Activated CD4-positive, alpha-beta T cell treated with anti-CD3 and anti-CD28 coated beads for 36 hours (primary cell): Measurements from ENCODE around the gene MRTFB. TPM values are rescaled to one million over a fixed set of nuclear protein-coding genes. Genes with fewer than 3 reads are reported as not detected.

Source experiments
- ATAC-seq: fragments of 200-7000 bp; cut with Tn5 transposase; one replicate; pipeline ENCODE4 v1.10.0; 2021; ENCODE audit warnings: mild to moderate bottlenecking, moderate library complexity
- CTCF ChIA-PET: fragments of 350-600 bp; sonication (Branson Sonifier 250); formaldehyde crosslinking; loops from one replicate; lab custom pipeline; 2021; ENCODE audit warnings: antibody characterized with exemption; lab: Charles Lee
- POLR2A ChIA-PET: fragments of 350-600 bp; sonication (Branson Sonifier 250); formaldehyde crosslinking; loops from one replicate; lab custom pipeline; 2021; ENCODE audit warnings: antibody characterized with exemption, inconsistent platforms; lab: Charles Lee
- DNase-seq: peaks from one replicate; pipeline ENCODE4 v3.0.0-alpha.2; 2020
- H3K27ac Mint-ChIP-seq: one replicate; pipeline ENCODE4 v1.8.0; 2021; ENCODE audit warnings: mixed read lengths
- H3K27me3 Mint-ChIP-seq: one replicate; pipeline ENCODE4 v1.8.0; 2021; ENCODE audit warnings: mixed read lengths
- H3K36me3 Mint-ChIP-seq: one replicate; pipeline ENCODE4 v1.8.0; 2021; ENCODE audit warnings: low read depth, mixed read lengths
- H3K4me1 Mint-ChIP-seq: one replicate; pipeline ENCODE4 v1.8.0; 2021; ENCODE audit warnings: mixed read lengths
- H3K4me3 Mint-ChIP-seq: one replicate; pipeline ENCODE4 v1.8.0; 2021; ENCODE audit warnings: mild to moderate bottlenecking, moderate library complexity, mixed read lengths
- H3K9me3 Mint-ChIP-seq: one replicate; pipeline ENCODE4 v1.8.0; 2021; ENCODE audit warnings: low read depth, mixed read lengths
- intact Hi-C, 2 experiments: fragments of 100-400 bp; cut with DNase I in 1 of 2; cut with micrococcal nuclease in 1 of 2; formaldehyde crosslinking; loops; one replicate each; pipeline versions ENCODE4 v1.14.2 to v1.15.1; 2022 to 2024; cut with DNase I, micrococcal nuclease
- total RNA-seq, 2 experiments: library from RNA; stranded (reverse); gene quantifications; one replicate each; pipeline ENCODE4 v1.2.3, GENCODE V29; 2021

MRTFB gene
- total RNA-seq, 2 experiments from 2014 or later = 9.6 to 16.9 TPM

- peak; percentile 67 for DNase-seq
These were observed 218.7 kb downstream of the MRTFB start for GRCh38 chr16:14289692-14290340.

GRCh38 chr16:14291286-14291685 is 220.2 kb downstream of the MRTFB start:
- DNase-seq (no peak), ATAC-seq (no peak)
- Mint-ChIP-seq H3K36me3 (peaks cover 2% of the 10 kb centered on the region), H3K27me3 (no peaks in the 10 kb centered on the region), H3K4me1 (peaks cover 5% of the 10 kb centered on the region), H3K27ac (no peak overlapping the region), H3K4me3 (no peak overlapping the region), H3K9me3 (peaks cover 15% of the 10 kb centered on the region)
- ChIA-PET POLR2A (no interaction called here), CTCF (interaction anchor here (0.9 to 1.1 kb wide), 2 partner anchors 9 to 231 kb away, joined by 3 to 5 read pairs; no protein-coding TSS in a partner anchor)
- intact Hi-C loops = no loop called here

More at GRCh38 chr16:14289692-14290340, 218.7 kb downstream of the MRTFB start:
- no peak overlapping the region for H3K27ac Mint-ChIP-seq
- intact Hi-C loops = loop anchor here in 1 of 2 experiments (5.0 kb wide), 2 partner anchors 218 to 353 kb away; partner anchors contain the start of gene MRTFB
- peaks cover 8% of the 10 kb centered on the region for H3K4me1 Mint-ChIP-seq
- ChIA-PET CTCF (interaction anchor here (0.7 to 1.9 kb wide), 3 partner anchors 10 to 370 kb away, joined by 3 to 6 read pairs (median 4); partner anchors contain the start of gene ERCC4), POLR2A (no interaction called here)
- peaks cover 2% of the 10 kb centered on the region for H3K36me3 Mint-ChIP-seq
- ATAC-seq = no peak
- H3K27me3 Mint-ChIP-seq = no peaks in the 10 kb centered on the region
- no peak overlapping the region for H3K4me3 Mint-ChIP-seq
- peaks cover 15% of the 10 kb centered on the region for H3K9me3 Mint-ChIP-seq

DNA sequence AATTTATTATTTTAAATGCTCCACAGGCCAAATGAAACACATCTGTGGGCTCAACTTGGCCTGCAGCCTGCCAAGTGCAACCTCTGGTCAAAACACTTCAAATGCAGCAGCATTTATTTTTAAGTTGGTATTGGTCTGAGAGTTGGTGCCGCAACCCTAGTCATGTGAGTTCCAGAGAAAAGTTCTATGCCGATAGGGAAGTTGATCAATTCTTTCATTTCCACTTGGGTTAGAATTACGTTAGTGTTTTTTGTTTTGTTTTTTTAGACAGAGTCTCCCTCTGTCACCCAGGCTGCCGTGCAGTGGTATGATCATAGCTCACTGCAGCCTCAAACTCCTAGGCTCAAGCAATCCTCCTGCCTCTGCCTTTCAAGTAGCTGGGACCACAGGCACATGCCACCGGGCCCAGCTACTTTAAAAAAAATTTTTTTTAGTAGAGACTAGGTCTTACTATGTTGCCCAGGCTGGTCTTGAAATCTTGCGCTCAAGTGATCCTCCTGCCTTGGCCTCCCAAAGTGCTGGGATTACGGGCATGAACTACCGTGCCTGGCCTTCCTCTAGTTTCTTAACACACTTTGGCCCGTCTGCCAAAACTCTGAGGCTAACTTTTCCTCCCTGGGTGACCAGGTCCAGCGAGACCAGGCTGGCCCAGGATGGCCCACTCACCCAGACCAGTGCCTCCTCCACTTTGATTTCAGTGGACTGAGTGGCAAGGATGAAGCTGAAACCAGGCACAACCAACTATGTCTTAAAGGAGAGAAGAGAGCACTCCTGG is 221.1 kb downstream of the MRTFB start:
- peaks cover 15% of the 10 kb centered on the region for H3K9me3 Mint-ChIP-seq
- ChIA-PET CTCF (interaction anchor here (1.0 to 1.1 kb wide), 2 partner anchors 230 to 372 kb away, joined by 3 read pairs; partner anchors contain the start of gene ERCC4), POLR2A (no interaction called here)
- intact Hi-C loops = no loop called here
- peaks cover 2% of the 10 kb centered on the region for H3K36me3 Mint-ChIP-seq
- H3K4me1 Mint-ChIP-seq = no peaks in the 10 kb centered on the region
- H3K4me3 Mint-ChIP-seq = no peak overlapping the region
- ATAC-seq (no peak), DNase-seq (no peak)
- H3K27ac Mint-ChIP-seq = no peak overlapping the region
- no peaks in the 10 kb centered on the region for H3K27me3 Mint-ChIP-seq

GRCh38 chr16:14296663-14297062 is 225.5 kb downstream of the MRTFB start:
- POLR2A ChIA-PET = no interaction called here
- Mint-ChIP-seq H3K27me3 (peaks cover 10% of the 10 kb centered on the region), H3K4me3 (no peak overlapping the region), H3K36me3 (no peaks in the 10 kb centered on the region), H3K4me1 (peaks cover 8% of the 10 kb centered on the region), H3K9me3 (no peaks in the 10 kb centered on the region), H3K27ac (no peak overlapping the region)
- no peak for ATAC-seq
- no peak for DNase-seq
- CTCF ChIA-PET = interaction anchor here (0.6 kb wide), 1 partner anchor 377 kb away, joined by 3 read pairs; the partner anchor contains the start of gene ERCC4
- intact Hi-C loops = no loop called here

GRCh38 chr16:14298374-14299122 is 227.4 kb downstream of the MRTFB start:
- Mint-ChIP-seq H3K27ac (no peak overlapping the region), H3K36me3 (no peaks in the 10 kb centered on the region), H3K4me3 (no peak overlapping the region), H3K9me3 (no peaks in the 10 kb centered on the region), H3K27me3 (peaks cover 12% of the 10 kb centered on the region), H3K4me1 (peaks cover 8% of the 10 kb centered on the region)
- ChIA-PET CTCF (interaction anchor here (1.2 kb wide), 1 partner anchor 9 kb away, joined by 3 read pairs; no protein-coding TSS in a partner anchor), POLR2A (no interaction called here)
- intact Hi-C loops = no loop called here
- DNase-seq (no peak), ATAC-seq (no peak)

GRCh38 chr16:14300705-14301168 is 229.6 kb downstream of the MRTFB start:
- peaks cover 15% of the 10 kb centered on the region for H3K27me3 Mint-ChIP-seq
- peaks cover 8% of the 10 kb centered on the region for H3K4me1 Mint-ChIP-seq
- intact Hi-C loops = loop anchor here (1.0 to 5.0 kb wide), 3 partner anchors 228 to 332 kb away; partner anchors contain the start of genes BFAR (in 1 of the 2) and PARN (in 1 of the 2)
- peak overlapping the region; percentile 63 for H3K4me3 Mint-ChIP-seq
- H3K27ac Mint-ChIP-seq = no peak overlapping the region
- H3K9me3 Mint-ChIP-seq = no peaks in the 10 kb centered on the region
- ChIA-PET CTCF (interaction anchor here (0.6 to 2.0 kb wide), 7 partner anchors 9 to 377 kb away, joined by 3 to 5 read pairs (median 4); no protein-coding TSS in a partner anchor), POLR2A (no interaction called here)
- DNase-seq (peak; percentile 68), ATAC-seq (peak; percentile 78)
- no peaks in the 10 kb centered on the region for H3K36me3 Mint-ChIP-seq

GRCh38 chr16:14301169-14302030 is 230.3 kb downstream of the MRTFB start:
- CTCF ChIA-PET = interaction anchor here (0.5 to 2.0 kb wide), 9 partner anchors 8 to 559 kb away, joined by 3 to 5 read pairs (median 3); no protein-coding TSS in a partner anchor
- Mint-ChIP-seq H3K36me3 (no peaks in the 10 kb centered on the region), H3K4me3 (peak overlapping the region; percentile 63), H3K27me3 (peaks cover 15% of the 10 kb centered on the region), H3K27ac (no peak overlapping the region), H3K9me3 (no peaks in the 10 kb centered on the region), H3K4me1 (peaks cover 8% of the 10 kb centered on the region)
- ATAC-seq (peak; percentile 34), DNase-seq (peak; percentile 35)
- POLR2A ChIA-PET = no interaction called here
- intact Hi-C loops = loop anchor here (1.0 to 5.0 kb wide), 4 partner anchors 53 to 331 kb away; partner anchors contain the start of genes BFAR (in 1 of the 2) and PARN (in 1 of the 2)

DNA sequence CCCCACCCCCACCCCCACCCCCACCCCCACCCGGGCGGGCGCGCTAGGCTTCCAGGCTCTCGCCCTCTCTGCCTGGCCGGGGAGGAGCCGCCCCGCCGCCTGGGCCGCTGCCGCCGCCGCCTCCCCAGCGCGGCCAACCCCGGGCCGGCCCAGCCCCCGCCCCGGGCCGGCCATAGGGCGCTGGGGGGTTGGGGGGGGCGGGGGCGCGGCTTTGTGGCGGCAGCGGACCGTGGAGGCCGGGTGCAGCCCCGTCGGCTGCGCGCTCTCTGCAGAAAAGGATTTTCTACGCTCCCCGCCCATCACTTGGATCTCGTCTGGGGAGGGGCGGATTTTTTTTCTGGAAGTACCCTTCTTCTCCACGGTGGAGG is 230.9 kb downstream of the MRTFB start:
- ChIA-PET CTCF (interaction anchor here (2.0 kb wide), 1 partner anchor 7 kb away, joined by 5 read pairs; no protein-coding TSS in a partner anchor), POLR2A (no interaction called here)
- intact Hi-C loops = loop anchor here in 1 of 2 experiments (2.0 to 5.0 kb wide), 2 partner anchors 53 to 330 kb away; partner anchors contain the start of genes BFAR and PARN
- no peaks in the 10 kb centered on the region for H3K36me3 Mint-ChIP-seq
- no peaks in the 10 kb centered on the region for H3K9me3 Mint-ChIP-seq
- peak overlapping the region; percentile 69 for H3K4me3 Mint-ChIP-seq
- H3K4me1 Mint-ChIP-seq = peaks cover 11% of the 10 kb centered on the region
- no peak overlapping the region for H3K27ac Mint-ChIP-seq
- H3K27me3 Mint-ChIP-seq = peaks cover 15% of the 10 kb centered on the region
- DNase-seq = peak; percentile 40
- peak; percentile 52 for ATAC-seq

GRCh38 chr16:14302399-14303181 is 231.5 kb downstream of the MRTFB start:
- DNase-seq (peak; percentile 46), ATAC-seq (peak; percentile 25)
- H3K4me3 Mint-ChIP-seq = peak overlapping the region; percentile 69
- H3K4me1 Mint-ChIP-seq = peaks cover 16% of the 10 kb centered on the region
- POLR2A ChIA-PET = no interaction called here
- H3K36me3 Mint-ChIP-seq = no peaks in the 10 kb centered on the region
- H3K27me3 Mint-ChIP-seq = peaks cover 15% of the 10 kb centered on the region
- no peaks in the 10 kb centered on the region for H3K9me3 Mint-ChIP-seq
- no peak overlapping the region for H3K27ac Mint-ChIP-seq
- CTCF ChIA-PET = interaction anchor here (0.7 kb wide), 1 partner anchor 82 kb away, joined by 4 read pairs; no protein-coding TSS in a partner anchor
- intact Hi-C loops = loop anchor here in 1 of 2 experiments (2.0 to 5.0 kb wide), 2 partner anchors 52 to 330 kb away; partner anchors contain the start of genes BFAR and PARN
